HepG2 (cell line): Measurements from ENCODE around the gene AMOT. TPM values are rescaled to one million over a fixed set of nuclear protein-coding genes. Genes with fewer than 3 reads are reported as not detected.
A peak's percentile ranks its signal among the peaks of the same experiment; 100 is the strongest.

ENCODE experiments used
- ATAC-seq: fragments of 200-7000 bp; cut with Tn5 transposase; 3 replicates; pipeline ENCODE4 v1.9.1; 2020; ENCODE audit warnings: mild to moderate bottlenecking, moderate library complexity
- BruUV-seq: library from RNA; stranded (reverse); fragments of 400-500 nt; replicated peaks from 2 replicates; lab custom pipeline; 2021; lab: Mats Ljungman, UMichigan
- CTCF ChIA-PET: fragments of 300-600 bp; formaldehyde crosslinking; extraction: SDS; loops from one replicate; lab custom pipeline; 2021; ENCODE audit warnings: low total read pairs, inconsistent platforms, low intra/inter-chr PET ratio; lab: Yijun Ruan, JAX
- POLR2A ChIA-PET: fragments of 350-600 bp; sonication (Branson Sonifier 250); formaldehyde crosslinking; loops from one replicate; lab custom pipeline; 2020; ENCODE audit warnings: antibody characterized with exemption, inconsistent platforms; lab: Yijun Ruan, JAX
- DNase-seq: peaks from one replicate; pipeline ENCODE4 v3.0.0-alpha.2; 2015; ENCODE audit warnings: low spot score
- FAIRE-seq: peaks from 3 replicates; lab custom pipeline; 2011; peaks lifted over from hg19 to GRCh38; lab: Jason Lieb, UNC
- H2AFZ ChIP-seq: one replicate; pipeline ENCODE4 v1.6.1; 2011; ENCODE audit warnings: low read length, inconsistent platforms
- H3K27ac ChIP-seq: fragments of 300-600 bp; 3 replicates; pipeline ENCODE4 v1.8.0; 2011; ENCODE audit warnings: mixed run types, mild to moderate bottlenecking, mixed read lengths, low read length, inconsistent platforms; ENCODE audit not compliant: insufficient read depth; ENCODE audit errors: extremely low read length
- H3K27me3 ChIP-seq, 2 experiments: fragments of 200-600 bp in 1 of 2; 2 replicates in 1 of 2; 3 replicates in 1 of 2; pipeline versions ENCODE4 v1.6.0 to v1.8.0; 2011; ENCODE audit warnings: low read length in 2 of 2, mild to moderate bottlenecking in 2 of 2, moderate library complexity in 2 of 2, inconsistent platforms in 1 of 2; ENCODE audit not compliant: insufficient read depth in 2 of 2, control insufficient read depth in 1 of 2
- H3K36me3 ChIP-seq, 2 experiments: fragments of 200-600 bp in 1 of 2; replicated peaks in 1 of 2; 2 replicates in 1 of 2; 3 replicates in 1 of 2; pipeline versions ENCODE4 v1.5.1 to v1.8.0; 2011; ENCODE audit warnings: low read length in 2 of 2, inconsistent platforms in 1 of 2; ENCODE audit not compliant: insufficient read depth in 2 of 2, control insufficient read depth in 1 of 2
- H3K4me1 ChIP-seq: 2 replicates; pipeline ENCODE4 v1.5.1; 2012; ENCODE audit warnings: low read length, inconsistent platforms; ENCODE audit not compliant: insufficient read depth
- H3K4me2 ChIP-seq: 2 replicates; pipeline ENCODE4 v1.6.0; 2011; ENCODE audit warnings: low read depth, low read length, inconsistent platforms
- H3K4me3 ChIP-seq, 3 experiments: fragments of 200-600 bp in 1 of 3; sonication (generic), shearing (Covaris generic) in 1 of 3; replicated peaks in 1 of 3; 2 replicates each; pipeline ENCODE4 v1.5.1; 2011 to 2016; ENCODE audit warnings: low read length in 3 of 3, inconsistent platforms in 2 of 3, low read depth in 2 of 3, mild to moderate bottlenecking in 2 of 3, control low read depth in 1 of 3, mixed read lengths in 1 of 3; ENCODE audit not compliant: insufficient read depth in 1 of 3
- H3K79me2 ChIP-seq: one replicate; pipeline ENCODE4 v1.6.1; 2011; ENCODE audit warnings: low read length, inconsistent platforms; ENCODE audit not compliant: insufficient read depth
- H3K9ac ChIP-seq: 2 replicates; pipeline ENCODE4 v1.6.0; 2011; ENCODE audit warnings: mild to moderate bottlenecking, low read depth, low read length, inconsistent platforms; ENCODE audit not compliant: insufficient read depth
- H3K9me3 ChIP-seq: 2 replicates; pipeline ENCODE4 v1.5.1; 2012; ENCODE audit warnings: mild to moderate bottlenecking, low read length
- H4K20me1 ChIP-seq: 2 replicates; pipeline ENCODE4 v1.6.0; 2011; ENCODE audit warnings: inconsistent platforms, mild to moderate bottlenecking, low read length, moderate library complexity; ENCODE audit not compliant: insufficient read depth
- CBX2 ChIP-seq, 2 experiments: fragments of 200-600 bp in 1 of 2; sonication (generic); formaldehyde crosslinking in 1 of 2; IDR thresholded peaks; 2 replicates each; pipeline versions ENCODE4 v1.7.0 to v1.8.1; 2018 to 2022; ENCODE audit warnings: low read depth in 2 of 2, low read length in 1 of 2, mild to moderate bottlenecking in 1 of 2, missing genetic modification reagents in 1 of 2
- GTF2F1 ChIP-seq: fragments of 150-350 bp; IDR thresholded peaks from 2 replicates; pipeline ENCODE4 v1.6.1; 2014; ENCODE audit warnings: low read length
- HNF4A ChIP-seq: sonication (generic); formaldehyde crosslinking; IDR thresholded peaks from 2 replicates; pipeline ENCODE4 v1.4.0; 2020; ENCODE audit warnings: missing genetic modification reagents
- ZNF263 ChIP-seq: sonication (generic); formaldehyde crosslinking; IDR thresholded peaks from 2 replicates; pipeline ENCODE4 v1.4.0; 2020; ENCODE audit warnings: missing genetic modification reagents
- WGBS: methylation state at CpG from one replicate; pipeline ENCODE4 v1.1.6; 2017; ENCODE audit warnings: low lambda C conversion rate; 5-methylcytosine and 5-hydroxymethylcytosine counted together
- in situ Hi-C: cut with HindIII; loops from 2 replicates; pipeline ENCODE4 v1.10.0; 2017; ENCODE audit warnings: low pct_unique_long_range_greater_than_20kb; ENCODE audit not compliant: extremely low pct_ligation_motif_present
- intact Hi-C: fragments of 100-400 bp; cut with micrococcal nuclease; formaldehyde crosslinking; loops from one replicate; pipeline ENCODE4 v1.10.0; 2022; ENCODE audit not compliant: unreplicated experiment
- polyA plus RNA-seq, 8 experiments: library from polyadenylated mRNA; depleted of rRNA in 3 of 8; stranded (reverse) in 7 of 8; unstranded in 1 of 8; fragments of >200 nt; fragmentation: Illumina TruSeq in 4 of 8; extraction: Trizol in 4 of 8; gene quantifications; 2 replicates each; pipeline versions ENCODE4 v1.2.1 to v1.2.3, GENCODE V29; 2011 to 2016; ENCODE audit warnings: low read depth in 4 of 8, missing spikeins in 1 of 8, mixed read lengths in 1 of 8; ENCODE audit not compliant: insufficient read depth in 1 of 8
- total RNA-seq, 5 experiments: library from RNA; depleted of rRNA; stranded (reverse); fragments of >200 nt; fragmentation: Illumina TruSeq; extraction: Trizol; gene quantifications; 2 replicates each; pipeline ENCODE4 v1.2.3, GENCODE V29; 2016; ENCODE audit warnings: low read depth in 1 of 5
- TF ChIP-seq, protein P1 (sequence below): sonication (generic); formaldehyde crosslinking; conservative IDR thresholded peaks from 2 replicates; pipeline ENCODE4 v1.4.0; 2020; ENCODE audit warnings: mild to moderate bottlenecking, missing genetic modification reagents, moderate library complexity

The AMOT gene
- total and polyA plus RNA-seq, 2 of the 13 experiments (the other 11 are each of a cell fraction or from before 2014, with no cell fraction given) = 0.13 to 0.91 TPM

DNA sequence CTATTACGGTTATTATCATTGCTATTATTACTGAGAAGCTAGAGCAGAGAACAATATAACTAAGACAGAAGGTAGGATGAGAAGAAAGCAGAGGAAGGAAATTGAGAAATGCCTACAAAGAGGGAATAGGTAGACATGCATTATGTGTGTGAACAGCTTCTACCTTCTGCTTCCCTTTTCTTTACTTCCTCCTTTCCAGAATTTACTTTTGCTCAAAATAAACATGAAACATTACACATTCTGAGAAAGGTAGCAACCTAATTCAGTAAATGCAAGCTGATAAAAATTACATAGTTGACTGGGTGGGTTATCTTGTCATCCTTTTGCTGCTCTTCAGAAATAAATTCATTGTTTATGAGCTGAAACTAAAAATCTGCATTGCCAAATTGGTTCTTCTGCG lies 54.6 kb downstream of the AMOT start (continued):
- TF ChIP-seq, protein P1, sequence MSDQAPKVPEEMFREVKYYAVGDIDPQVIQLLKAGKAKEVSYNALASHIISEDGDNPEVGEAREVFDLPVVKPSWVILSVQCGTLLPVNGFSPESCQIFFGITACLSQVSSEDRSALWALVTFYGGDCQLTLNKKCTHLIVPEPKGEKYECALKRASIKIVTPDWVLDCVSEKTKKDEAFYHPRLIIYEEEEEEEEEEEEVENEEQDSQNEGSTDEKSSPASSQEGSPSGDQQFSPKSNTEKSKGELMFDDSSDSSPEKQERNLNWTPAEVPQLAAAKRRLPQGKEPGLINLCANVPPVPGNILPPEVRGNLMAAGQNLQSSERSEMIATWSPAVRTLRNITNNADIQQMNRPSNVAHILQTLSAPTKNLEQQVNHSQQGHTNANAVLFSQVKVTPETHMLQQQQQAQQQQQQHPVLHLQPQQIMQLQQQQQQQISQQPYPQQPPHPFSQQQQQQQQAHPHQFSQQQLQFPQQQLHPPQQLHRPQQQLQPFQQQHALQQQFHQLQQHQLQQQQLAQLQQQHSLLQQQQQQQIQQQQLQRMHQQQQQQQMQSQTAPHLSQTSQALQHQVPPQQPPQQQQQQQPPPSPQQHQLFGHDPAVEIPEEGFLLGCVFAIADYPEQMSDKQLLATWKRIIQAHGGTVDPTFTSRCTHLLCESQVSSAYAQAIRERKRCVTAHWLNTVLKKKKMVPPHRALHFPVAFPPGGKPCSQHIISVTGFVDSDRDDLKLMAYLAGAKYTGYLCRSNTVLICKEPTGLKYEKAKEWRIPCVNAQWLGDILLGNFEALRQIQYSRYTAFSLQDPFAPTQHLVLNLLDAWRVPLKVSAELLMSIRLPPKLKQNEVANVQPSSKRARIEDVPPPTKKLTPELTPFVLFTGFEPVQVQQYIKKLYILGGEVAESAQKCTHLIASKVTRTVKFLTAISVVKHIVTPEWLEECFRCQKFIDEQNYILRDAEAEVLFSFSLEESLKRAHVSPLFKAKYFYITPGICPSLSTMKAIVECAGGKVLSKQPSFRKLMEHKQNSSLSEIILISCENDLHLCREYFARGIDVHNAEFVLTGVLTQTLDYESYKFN = no peak
- TF ChIP-seq CBX2 (IDR thresholded peaks at IDR 0.05; ENCODE audit: low read depth, low read length) = no peak
- TF ChIP-seq CBX2 (CRISPR knock-in tag; IDR thresholded peaks at IDR 0.05; ENCODE audit: low read depth) = no peak

DNA sequence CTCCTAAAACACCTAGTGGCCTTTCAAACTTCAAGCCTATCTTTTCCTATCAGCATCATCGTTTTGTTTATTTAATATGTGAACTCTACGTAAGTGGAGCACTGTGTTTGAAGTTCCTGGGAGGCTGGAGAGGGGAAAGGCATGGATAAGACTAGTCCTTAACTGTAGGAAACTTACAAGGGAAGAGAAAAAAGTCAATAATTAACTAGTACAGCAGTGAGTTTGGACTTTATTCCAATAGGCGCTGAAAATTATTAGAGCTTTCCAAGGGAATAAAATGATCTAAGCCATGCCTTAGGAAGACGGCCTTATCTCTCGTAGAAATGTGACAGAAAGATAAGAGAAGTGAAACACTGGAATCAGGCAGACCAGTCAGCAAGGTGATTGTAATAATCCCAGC lies 55.3 kb downstream of the AMOT start:
- Histone ChIP-seq H3K79me2 (no peaks in the 10 kb centered on the region), H3K9me3 (no peaks in the 10 kb centered on the region)
- CTCF ChIA-PET = no interaction called here
- TF ChIP-seq ZNF263 (CRISPR knock-in tag) (peak; percentile 66; the same call in 1 of the 2 replicates), HNF4A (CRISPR knock-in tag) (0 out of 2 replicates have a peak, but pooled peaks have one; percentile 13), GTF2F1 (no peak)
- TF ChIP-seq, all 625 proteins: peak for 2
- peak overlapping the region; percentile 45 for H3K4me2 ChIP-seq
- H2AFZ ChIP-seq = no peak overlapping the region
- H3K27me3 ChIP-seq = no peaks in the 10 kb centered on the region
- FAIRE-seq (no peak), ATAC-seq (peak; percentile 74), DNase-seq (peak; percentile 2)
- in situ Hi-C loops = no loop called here
- POLR2A ChIA-PET = no interaction called here
- no peak overlapping the region for H3K9ac ChIP-seq
- H3K4me1 ChIP-seq = peaks cover 38% of the 10 kb centered on the region
- no peak overlapping the region for H3K4me3 ChIP-seq
- intact Hi-C loops = no loop called here
- no peaks in the 10 kb centered on the region for H3K36me3 ChIP-seq
- 1% methylated on average over 5 of the region's 5 CpGs for whole genome bisulfite sequencing
- no peaks in the 10 kb centered on the region for H4K20me1 ChIP-seq
- no peak overlapping the region for H3K27ac ChIP-seq
- no TSS peak for BruUV-seq
